ENCODE results near the gene IL6R.

IL6R gene

GRCh38 chr1:154400381-154400801 lies 4.8 kb upstream of the IL6R start:
- H3K27me3 ChIP-seq (ENCODE audit: insufficient read depth, insufficient read length) = peaks cover 27% of the 10 kb centered on the region
- DNase-seq (ENCODE audit: low read depth, low spot score) = no peak
- TF ChIP-seq YY1 (IDR thresholded peaks at IDR 0.05; ENCODE audit: insufficient read depth, insufficient read length) (no peak), ZNF274 (IDR thresholded peaks at IDR 0.05; ENCODE audit: low read depth, low read length) (no peak), SUZ12 (IDR thresholded peaks at IDR 0.05; ENCODE audit: extremely low read depth, insufficient read depth, insufficient read length) (no peak)

GRCh38 chr1:154402409-154402921 lies 2.7 kb upstream of the IL6R start:
- Histone ChIP-seq H3K9ac (ENCODE audit: insufficient read length, low read depth) (no peak overlapping the region), H3K36me3 (ENCODE audit: insufficient read depth, insufficient read length, low read length) (no peaks in the 10 kb centered on the region), H3K4me3 (ENCODE audit: insufficient read length, low read depth) (no peak overlapping the region), H3K9me3 (ENCODE audit: insufficient read depth, low read length) (no peaks in the 10 kb centered on the region), H3K27me3 (ENCODE audit: insufficient read depth, insufficient read length) (peaks cover 46% of the 10 kb centered on the region), H3K4me1 (ENCODE audit: insufficient read depth, insufficient read length) (no peaks in the 10 kb centered on the region)
- no peak for TF ChIP-seq ZNF274 (IDR thresholded peaks at IDR 0.05; ENCODE audit: low read depth, low read length)
- no peak for TF ChIP-seq YY1 (IDR thresholded peaks at IDR 0.05; ENCODE audit: insufficient read depth, insufficient read length)
- TF ChIP-seq SUZ12 (IDR thresholded peaks at IDR 0.05; ENCODE audit: extremely low read depth, insufficient read depth, insufficient read length) = no peak
- DNase-seq (ENCODE audit: low read depth, low spot score) = no peak

More at GRCh38 chr1:154400381-154400801, 4.8 kb upstream of the IL6R start:
- H3K9me3 ChIP-seq (ENCODE audit: insufficient read depth, low read length) = 0 out of 2 replicates have a peak, but pooled peaks cover 5% of the 10 kb centered on the region
- H3K4me1 ChIP-seq (ENCODE audit: insufficient read depth, insufficient read length) = no peaks in the 10 kb centered on the region
- no peaks in the 10 kb centered on the region for H3K36me3 ChIP-seq (ENCODE audit: insufficient read depth, insufficient read length, low read length)
- H3K9ac ChIP-seq (ENCODE audit: insufficient read length, low read depth) = no peak overlapping the region
- H3K4me3 ChIP-seq (ENCODE audit: insufficient read length, low read depth) = no peak overlapping the region

DNA sequence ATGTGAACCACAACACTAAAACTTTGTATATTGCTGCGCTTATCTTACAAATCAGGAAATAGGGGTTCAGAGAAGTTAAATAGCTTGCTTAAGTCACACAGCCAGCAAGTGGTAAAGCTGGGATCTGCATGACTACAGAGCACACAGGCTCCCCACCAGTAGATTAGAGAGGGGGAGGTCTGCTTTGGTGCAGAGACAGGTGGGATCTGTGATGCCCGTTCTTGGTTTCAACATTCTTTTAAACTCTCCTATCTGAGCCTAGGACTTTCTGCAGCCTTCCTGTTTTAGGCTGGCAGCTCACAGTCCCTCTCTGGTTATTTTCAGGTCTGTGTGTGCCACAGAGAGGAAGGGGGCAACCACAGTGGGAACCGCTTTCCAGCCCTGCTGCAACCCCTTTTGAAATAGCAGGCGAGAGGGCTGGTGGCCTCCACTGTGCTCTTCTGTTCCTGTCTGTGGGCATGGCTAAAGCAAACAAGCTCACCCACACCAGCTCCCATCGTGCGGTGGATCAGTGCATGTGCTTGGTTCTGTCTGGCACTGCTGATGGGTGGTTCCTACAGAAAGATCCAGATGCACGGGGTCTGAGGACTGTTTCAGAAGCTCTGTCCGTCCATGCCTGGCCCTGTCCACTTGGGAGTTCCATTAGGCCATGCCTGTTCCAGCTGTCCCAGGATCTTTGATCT lies 1.7 kb upstream of the IL6R start:
- H3K4me1 ChIP-seq (ENCODE audit: insufficient read depth, insufficient read length) = peaks cover 2% of the 10 kb centered on the region
- TF ChIP-seq ZNF274 (IDR thresholded peaks at IDR 0.05; ENCODE audit: low read depth, low read length) = no peak
- no peak for DNase-seq (ENCODE audit: low read depth, low spot score)
- H3K9me3 ChIP-seq (ENCODE audit: insufficient read depth, low read length) = no peaks in the 10 kb centered on the region
- H3K27me3 ChIP-seq (ENCODE audit: insufficient read depth, insufficient read length) = peaks cover 46% of the 10 kb centered on the region
- no peak overlapping the region for H3K4me3 ChIP-seq (ENCODE audit: insufficient read length, low read depth)
- H3K9ac ChIP-seq (ENCODE audit: insufficient read length, low read depth) = no peak overlapping the region
- no peaks in the 10 kb centered on the region for H3K36me3 ChIP-seq (ENCODE audit: insufficient read depth, insufficient read length, low read length)

- Histone ChIP-seq H3K36me3 (ENCODE audit: insufficient read depth, insufficient read length, low read length) (no peaks in the 10 kb centered on the region), H3K9me3 (ENCODE audit: insufficient read depth, low read length) (no peaks in the 10 kb centered on the region), H3K27me3 (ENCODE audit: insufficient read depth, insufficient read length) (peaks cover 46% of the 10 kb centered on the region), H3K4me3 (ENCODE audit: insufficient read length, low read depth) (no peak overlapping the region), H3K4me1 (ENCODE audit: insufficient read depth, insufficient read length) (peaks cover 4% of the 10 kb centered on the region), H3K9ac (ENCODE audit: insufficient read length, low read depth) (no peak overlapping the region)
- no peak for DNase-seq (ENCODE audit: low read depth, low spot score)
- TF ChIP-seq ZNF274 (IDR thresholded peaks at IDR 0.05; ENCODE audit: low read depth, low read length) (no peak), SUZ12 (IDR thresholded peaks at IDR 0.05; ENCODE audit: extremely low read depth, insufficient read depth, insufficient read length) (no peak), YY1 (IDR thresholded peaks at IDR 0.05; ENCODE audit: insufficient read depth, insufficient read length) (no peak)
Observed at GRCh38 chr1:154403983-154404382, 1.2 kb upstream of the IL6R start.

DNA sequence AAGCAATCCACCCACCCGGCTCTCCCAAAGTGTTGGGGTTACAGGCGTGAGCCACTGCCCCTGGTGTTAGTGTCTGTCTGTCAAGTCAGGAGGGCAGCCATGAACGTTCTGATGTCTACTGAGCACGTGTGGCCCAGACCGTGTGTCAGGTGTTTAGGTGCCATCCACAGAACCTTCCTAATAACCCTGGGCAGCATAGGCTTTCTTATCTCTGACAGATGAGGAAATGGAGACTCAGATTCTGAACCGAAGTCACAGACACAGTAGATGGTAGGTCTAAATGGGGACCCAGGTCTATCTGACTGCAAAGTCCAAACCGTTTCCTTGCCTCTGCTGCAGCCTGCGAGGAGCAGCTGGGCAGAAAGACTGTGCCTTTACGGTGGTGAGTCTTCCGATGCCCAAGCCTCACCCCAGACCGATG lies 622 bp upstream of the IL6R start:
- peaks cover 6% of the 10 kb centered on the region for H3K4me1 ChIP-seq (ENCODE audit: insufficient read depth, insufficient read length)
- peak overlapping the region; percentile 70 for H3K4me3 ChIP-seq (ENCODE audit: insufficient read length, low read depth)
- no peak for DNase-seq (ENCODE audit: low read depth, low spot score)
- H3K27me3 ChIP-seq (ENCODE audit: insufficient read depth, insufficient read length) = peaks cover 46% of the 10 kb centered on the region
- H3K9ac ChIP-seq (ENCODE audit: insufficient read length, low read depth) = peak overlapping the region; percentile 59
- no peaks in the 10 kb centered on the region for H3K9me3 ChIP-seq (ENCODE audit: insufficient read depth, low read length)
- TF ChIP-seq ZNF274 (IDR thresholded peaks at IDR 0.05; ENCODE audit: low read depth, low read length) = no peak
- TF ChIP-seq YY1 (IDR thresholded peaks at IDR 0.05; ENCODE audit: insufficient read depth, insufficient read length) = no peak
- no peak for TF ChIP-seq SUZ12 (IDR thresholded peaks at IDR 0.05; ENCODE audit: extremely low read depth, insufficient read depth, insufficient read length)
- no peaks in the 10 kb centered on the region for H3K36me3 ChIP-seq (ENCODE audit: insufficient read depth, insufficient read length, low read length)

DNA sequence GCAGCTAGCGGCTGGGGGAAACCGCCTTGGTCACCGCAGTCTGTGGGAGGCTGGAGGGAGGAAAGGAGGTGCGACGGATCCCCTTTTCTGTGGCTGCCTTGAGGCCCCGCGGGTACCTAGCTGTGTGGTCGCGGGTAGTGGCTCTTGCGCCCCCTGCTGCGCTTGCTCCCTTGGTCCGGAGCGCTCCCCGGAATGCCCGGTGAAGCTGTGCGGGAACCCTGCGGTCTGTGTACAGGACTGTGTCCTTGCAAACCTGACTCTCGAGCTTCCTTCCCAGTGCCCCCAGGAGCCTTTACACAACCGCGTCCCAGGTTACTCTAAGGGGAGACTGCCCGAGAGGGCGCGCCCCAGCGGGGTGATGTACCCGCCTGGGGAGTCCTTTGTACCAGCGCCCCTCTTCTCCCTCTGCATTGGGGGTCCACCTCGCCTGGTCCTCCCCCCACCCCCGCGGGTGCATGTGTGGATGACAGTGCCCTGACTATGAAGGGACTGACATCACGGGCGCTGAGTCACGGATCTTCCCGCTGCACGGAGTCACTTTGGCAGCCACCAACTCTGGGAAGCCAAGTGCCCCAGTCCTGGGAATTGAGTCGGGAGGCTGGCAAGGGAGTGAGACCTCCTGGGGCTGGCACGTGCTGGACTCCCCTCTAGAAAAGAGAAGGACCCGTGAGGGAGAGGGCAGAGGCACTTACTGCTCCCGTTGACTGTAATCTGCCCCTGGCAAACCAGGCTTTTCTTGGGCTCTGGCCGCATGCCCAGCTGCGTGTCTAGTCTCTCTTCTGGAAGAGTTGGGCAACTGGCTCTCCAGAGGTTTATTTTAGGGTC lies 816 bp downstream of the IL6R start:
- Histone ChIP-seq H3K36me3 (ENCODE audit: insufficient read depth, insufficient read length, low read length) (no peaks in the 10 kb centered on the region), H3K9ac (ENCODE audit: insufficient read length, low read depth) (peak overlapping the region; percentile 80), H3K4me3 (ENCODE audit: insufficient read length, low read depth) (peak overlapping the region; percentile 70), H3K27me3 (ENCODE audit: insufficient read depth, insufficient read length) (peaks cover 46% of the 10 kb centered on the region), H3K9me3 (ENCODE audit: insufficient read depth, low read length) (no peaks in the 10 kb centered on the region), H3K4me1 (ENCODE audit: insufficient read depth, insufficient read length) (peaks cover 10% of the 10 kb centered on the region)
- no peak for DNase-seq (ENCODE audit: low read depth, low spot score)
- TF ChIP-seq YY1 (IDR thresholded peaks at IDR 0.05; ENCODE audit: insufficient read depth, insufficient read length) (no peak), ZNF274 (IDR thresholded peaks at IDR 0.05; ENCODE audit: low read depth, low read length) (no peak), SUZ12 (IDR thresholded peaks at IDR 0.05; ENCODE audit: extremely low read depth, insufficient read depth, insufficient read length) (no peak)

- TF ChIP-seq YY1 (IDR thresholded peaks at IDR 0.05; ENCODE audit: insufficient read depth, insufficient read length) (no peak), SUZ12 (IDR thresholded peaks at IDR 0.05; ENCODE audit: extremely low read depth, insufficient read depth, insufficient read length) (no peak), ZNF274 (IDR thresholded peaks at IDR 0.05; ENCODE audit: low read depth, low read length) (no peak)
- H3K9ac ChIP-seq (ENCODE audit: insufficient read length, low read depth) = no peak overlapping the region
- DNase-seq (ENCODE audit: low read depth, low spot score) = no peak
- peaks cover 46% of the 10 kb centered on the region for H3K27me3 ChIP-seq (ENCODE audit: insufficient read depth, insufficient read length)
- peaks cover 10% of the 10 kb centered on the region for H3K4me1 ChIP-seq (ENCODE audit: insufficient read depth, insufficient read length)
- H3K36me3 ChIP-seq (ENCODE audit: insufficient read depth, insufficient read length, low read length) = no peaks in the 10 kb centered on the region
- H3K4me3 ChIP-seq (ENCODE audit: insufficient read length, low read depth) = no peak overlapping the region
- H3K9me3 ChIP-seq (ENCODE audit: insufficient read depth, low read length) = no peaks in the 10 kb centered on the region
Observed at GRCh38 chr1:154406572-154406879, 1.4 kb downstream of the IL6R start.
